ENCODE results near the gene MRO. TPM values are rescaled to one million over a fixed set of nuclear protein-coding genes. Genes with fewer than 3 reads are reported as not detected.

Gene MRO
- not detected for total RNA-seq (2021; fragmentation: NEBNext Ultra II Directional; extraction: Animal tissue kit (Norgen Biotek cat#: 25700))
- long read RNA-seq, result 0 reads

DNA sequence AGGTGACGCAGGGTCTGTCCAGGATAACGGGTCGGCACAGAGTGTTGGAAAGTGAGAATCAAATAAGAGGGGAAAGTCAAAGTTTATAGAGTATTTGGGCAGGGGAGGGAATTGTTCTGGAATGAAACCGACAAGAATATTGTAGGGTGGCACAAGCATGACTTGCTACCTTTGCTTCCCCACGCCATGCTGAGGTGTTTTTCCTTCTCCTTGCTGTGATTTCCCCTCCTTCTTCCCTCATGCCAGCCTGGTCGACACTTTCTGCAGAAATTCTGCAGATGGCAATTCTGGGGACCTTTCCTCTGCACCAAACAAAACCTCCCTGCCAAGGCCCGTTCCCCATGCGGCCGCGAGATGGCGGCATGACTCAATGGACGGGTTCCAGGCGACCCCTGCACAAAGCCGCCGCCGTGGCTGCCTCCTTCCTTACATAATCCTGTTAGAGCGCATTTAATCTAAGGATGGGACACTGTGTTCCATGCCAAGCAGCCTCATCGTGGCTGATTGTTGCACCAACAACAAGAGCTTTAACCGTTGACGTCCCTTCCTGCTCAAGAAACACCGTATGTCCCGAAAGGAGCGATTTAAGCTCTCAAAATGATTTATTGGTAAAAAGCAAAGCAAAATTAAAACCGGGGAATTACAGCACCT is at the start of gene MRO:
MRO (minus strand) TSS at position 289 of the 651 bp plus-strand sequence. CDS start 10,616 bp downstream, outside the sequence.
- Mint-ChIP-seq H3K4me1 (ENCODE audit: low read depth) (no peaks in the 10 kb centered on the region), H3K27me3 (ENCODE audit: insufficient read depth) (peaks cover 8% of the 10 kb centered on the region), H3K27ac (no peak within 1 kb of the TSS), H3K9me3 (no peaks in the 10 kb centered on the region), H3K36me3 (ENCODE audit: low read depth) (no peaks in the 10 kb centered on the region), H3K4me3 (no peak within 1 kb of the TSS)
- DNase-seq, result peak; percentile 51
- TF ChIP-seq CTCF (IDR thresholded peaks at IDR 0.05), result peak; percentile 92

DNA sequence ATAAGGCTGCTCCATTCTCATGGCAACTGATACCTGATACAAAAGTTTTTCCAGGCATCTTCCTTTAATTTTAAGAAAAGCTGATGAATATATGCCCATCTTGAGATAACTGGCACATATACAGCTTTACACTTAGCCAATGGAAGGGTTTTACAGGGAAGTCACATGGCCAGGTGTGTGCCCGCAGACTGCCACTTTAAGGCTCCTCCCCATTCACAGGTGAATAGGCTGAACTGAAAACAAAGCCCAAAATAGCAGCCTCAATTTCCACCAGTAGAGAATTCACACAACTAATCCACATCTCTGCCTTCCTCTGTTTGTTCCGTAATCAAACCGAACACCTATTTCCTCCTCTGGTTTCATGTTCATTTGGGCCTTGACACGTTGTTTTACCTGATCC is 49.3 kb upstream of the MRO start:
- Mint-ChIP-seq H3K4me1 (ENCODE audit: low read depth) (peaks cover 30% of the 10 kb centered on the region), H3K27ac (no peak overlapping the region), H3K36me3 (ENCODE audit: low read depth) (no peaks in the 10 kb centered on the region), H3K9me3 (no peaks in the 10 kb centered on the region), H3K4me3 (no peak overlapping the region), H3K27me3 (ENCODE audit: insufficient read depth) (peaks cover 9% of the 10 kb centered on the region)
- no peak for TF ChIP-seq CTCF (IDR thresholded peaks at IDR 0.05)
- DNase-seq, result no peak

DNA sequence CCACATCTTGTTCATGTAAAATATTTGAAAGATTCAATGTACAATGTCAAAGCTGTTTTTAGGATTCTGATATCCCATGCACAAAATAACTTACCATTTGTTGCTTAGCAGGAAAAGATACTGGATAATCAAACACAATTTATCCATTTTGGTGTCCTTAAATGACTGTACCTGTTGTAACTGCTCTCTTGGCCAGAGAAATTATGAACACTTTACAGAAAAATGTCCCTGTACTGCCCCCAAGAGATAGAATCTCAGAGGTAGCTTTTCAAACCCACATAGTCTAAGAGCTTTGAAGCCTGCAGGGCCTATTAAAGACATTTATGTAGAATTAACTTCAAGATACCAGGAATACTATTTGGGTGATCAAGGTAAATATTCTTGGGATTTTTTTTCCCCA is 46.9 kb upstream of the MRO start:
- DNase-seq, result peak; percentile 14
- peak; percentile 50 for TF ChIP-seq CTCF (IDR thresholded peaks at IDR 0.05)
- Mint-ChIP-seq H3K9me3 (no peaks in the 10 kb centered on the region), H3K4me3 (no peak overlapping the region), H3K27ac (no peak overlapping the region), H3K27me3 (ENCODE audit: insufficient read depth) (no peaks in the 10 kb centered on the region; the same call in none of the 2 replicates), H3K4me1 (ENCODE audit: low read depth) (peaks cover 26% of the 10 kb centered on the region), H3K36me3 (ENCODE audit: low read depth) (no peaks in the 10 kb centered on the region)

DNA sequence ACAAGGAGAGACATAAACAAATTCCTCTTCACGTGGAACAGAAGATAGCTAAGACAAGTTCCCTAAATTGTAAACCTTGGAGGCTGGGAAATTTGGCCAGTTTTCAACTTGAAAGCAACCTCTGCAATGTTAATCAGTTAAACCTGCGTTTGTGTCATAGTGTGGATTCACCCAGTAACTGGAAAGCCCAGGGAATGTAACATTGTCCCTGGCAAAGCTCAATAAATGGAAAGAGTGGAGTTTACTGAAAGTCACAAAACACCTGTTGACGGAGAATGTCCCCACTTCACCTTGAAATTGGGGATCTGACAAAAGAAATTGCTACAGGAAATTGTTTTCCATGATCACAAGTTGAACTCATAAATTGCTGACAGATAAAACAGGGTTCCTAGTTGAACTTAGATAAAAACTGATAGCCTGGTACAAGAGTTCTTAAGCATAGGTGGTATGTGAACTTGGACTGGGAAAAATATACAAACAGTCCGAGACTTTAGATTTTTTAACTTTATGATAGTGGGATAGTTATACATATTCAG is 44.1 kb upstream of the MRO start:
- peaks cover 2% of the 10 kb centered on the region for H3K27me3 Mint-ChIP-seq (ENCODE audit: insufficient read depth)
- H3K36me3 Mint-ChIP-seq (ENCODE audit: low read depth), result no peaks in the 10 kb centered on the region
- H3K27ac Mint-ChIP-seq, result no peak overlapping the region
- no peaks in the 10 kb centered on the region for H3K9me3 Mint-ChIP-seq
- H3K4me1 Mint-ChIP-seq (ENCODE audit: low read depth), result peaks cover 14% of the 10 kb centered on the region
- no peak overlapping the region for H3K4me3 Mint-ChIP-seq
- TF ChIP-seq CTCF (IDR thresholded peaks at IDR 0.05), result no peak
- no peak for DNase-seq

DNA sequence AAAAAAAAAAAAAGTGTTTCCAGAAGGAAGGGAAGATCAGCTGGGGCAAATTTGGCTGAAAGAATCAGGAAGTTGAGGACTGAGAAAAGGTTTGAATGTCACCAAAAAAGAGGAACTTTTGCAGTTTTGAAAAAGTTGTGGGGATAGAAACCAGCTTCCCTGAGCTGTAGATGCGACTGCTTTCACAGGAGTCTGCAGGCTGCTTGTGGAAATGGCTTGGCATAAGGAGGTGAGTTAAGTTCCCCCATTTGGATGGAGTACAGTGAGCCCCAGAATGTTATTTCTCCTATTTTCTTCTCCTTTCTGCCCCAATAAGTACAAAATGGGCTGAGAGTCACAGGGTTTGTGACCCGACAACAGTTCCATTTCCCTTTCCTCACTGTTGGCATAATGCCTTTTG is 42.6 kb upstream of the MRO start:
- Mint-ChIP-seq H3K9me3 (no peaks in the 10 kb centered on the region), H3K27ac (no peak overlapping the region), H3K4me3 (no peak overlapping the region), H3K27me3 (ENCODE audit: insufficient read depth) (peaks cover 2% of the 10 kb centered on the region), H3K4me1 (ENCODE audit: low read depth) (peaks cover 14% of the 10 kb centered on the region), H3K36me3 (ENCODE audit: low read depth) (no peaks in the 10 kb centered on the region)
- no peak for TF ChIP-seq CTCF (IDR thresholded peaks at IDR 0.05)
- DNase-seq, result no peak
